Cerebellar cortex (tissue), 1 donor: ENCODE measurements around the gene FAM135A.
A peak's percentile ranks its signal among the peaks of the same experiment; 100 is the strongest.
"Not testable (repeated sequence)": the region's sequence is repeated elsewhere in the genome, so short reads cannot be mapped to it uniquely, and the experiment has no call there.

Source experiments
- DNase-seq: peaks from one replicate; pipeline ENCODE4 v3.0.0-alpha.2; 2015; ENCODE audit warnings: low spot score

FAM135A gene

GRCh38 chr6:70547905-70548304 lies 134.6 kb downstream of the FAM135A start:
- no peak for DNase-seq

- no peak for DNase-seq
Measured at GRCh38 chr6:70549327-70549726, 136.0 kb downstream of the FAM135A start.

GRCh38 chr6:70551566-70551965 lies 138.3 kb downstream of the FAM135A start:
- no peak for DNase-seq

GRCh38 chr6:70552286-70552940 lies 139.1 kb downstream of the FAM135A start:
- not testable (repeated sequence) for DNase-seq

GRCh38 chr6:70552974-70553373 lies 139.7 kb downstream of the FAM135A start:
- no peak for DNase-seq

- DNase-seq = no peak
Measured at GRCh38 chr6:70557998-70558397, 144.7 kb downstream of the FAM135A start.

GRCh38 chr6:70562401-70562800 lies 149.1 kb downstream of the FAM135A start:
- not testable (repeated sequence) for DNase-seq

- DNase-seq = no peak
Measured at GRCh38 chr6:70563530-70563929, 150.2 kb downstream of the FAM135A start.

- DNase-seq = peak; percentile 96
Measured at GRCh38 chr6:70566751-70567382, 153.6 kb downstream of the FAM135A start, which contains the start of gene SDHAF4. Gene SDHAF4, plus strand, starts transcription at chr6:70566930. Its CDS starts 11 bp downstream, at chr6:70566941.

GRCh38 chr6:70574643-70575042 lies 161.3 kb downstream of the FAM135A start:
- DNase-seq = no peak

GRCh38 chr6:70575899-70576495 lies 162.7 kb downstream of the FAM135A start:
- no peak for DNase-seq

GRCh38 chr6:70586114-70586513 lies 172.8 kb downstream of the FAM135A start:
- DNase-seq = no peak

GRCh38 chr6:70590400-70590799 lies 177.1 kb downstream of the FAM135A start:
- no peak for DNase-seq

GRCh38 chr6:70592391-70593117 lies 179.2 kb downstream of the FAM135A start:
- DNase-seq = no peak

- DNase-seq = no peak
Measured at GRCh38 chr6:70593118-70593486, 179.8 kb downstream of the FAM135A start.

- DNase-seq = no peak
Measured at GRCh38 chr6:70599187-70599586, 185.9 kb downstream of the FAM135A start.

- DNase-seq = no peak
Measured at GRCh38 chr6:70601014-70601413, 187.7 kb downstream of the FAM135A start.

GRCh38 chr6:70604254-70604653 lies 190.9 kb downstream of the FAM135A start:
- DNase-seq = no peak

- not testable (repeated sequence) for DNase-seq
Measured at GRCh38 chr6:70607371-70607770, 194.1 kb downstream of the FAM135A start.

GRCh38 chr6:70609181-70609580 lies 195.9 kb downstream of the FAM135A start:
- DNase-seq = not testable (repeated sequence)
